ENCODE data around the gene LIPC.

DNA sequence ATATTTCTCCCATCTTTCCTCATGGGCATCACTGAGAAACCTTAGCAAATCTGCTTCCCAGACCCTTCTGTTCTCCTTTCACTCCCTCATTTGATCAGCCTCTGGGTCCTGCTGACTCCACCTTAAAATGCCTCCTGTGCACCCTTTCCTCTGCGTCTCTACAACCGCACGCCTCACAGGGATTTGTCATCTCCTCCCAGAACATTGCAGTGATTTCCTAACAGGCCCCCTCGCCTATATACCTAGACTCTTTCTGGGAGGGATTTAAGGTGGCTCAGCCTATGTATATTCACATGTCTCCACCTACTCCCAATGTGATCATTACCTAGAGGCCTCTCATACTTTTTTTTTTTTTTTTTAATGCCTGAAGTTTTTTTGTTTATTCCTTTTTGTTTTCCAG is 69.2 kb downstream of the LIPC start:
- no peak for TF ChIP-seq EZH2 (IDR thresholded peaks at IDR 0.05; ENCODE audit: borderline replicate concordance, low read depth, low read length, poor library complexity, severe bottlenecking)
- TF ChIP-seq, protein P1, sequence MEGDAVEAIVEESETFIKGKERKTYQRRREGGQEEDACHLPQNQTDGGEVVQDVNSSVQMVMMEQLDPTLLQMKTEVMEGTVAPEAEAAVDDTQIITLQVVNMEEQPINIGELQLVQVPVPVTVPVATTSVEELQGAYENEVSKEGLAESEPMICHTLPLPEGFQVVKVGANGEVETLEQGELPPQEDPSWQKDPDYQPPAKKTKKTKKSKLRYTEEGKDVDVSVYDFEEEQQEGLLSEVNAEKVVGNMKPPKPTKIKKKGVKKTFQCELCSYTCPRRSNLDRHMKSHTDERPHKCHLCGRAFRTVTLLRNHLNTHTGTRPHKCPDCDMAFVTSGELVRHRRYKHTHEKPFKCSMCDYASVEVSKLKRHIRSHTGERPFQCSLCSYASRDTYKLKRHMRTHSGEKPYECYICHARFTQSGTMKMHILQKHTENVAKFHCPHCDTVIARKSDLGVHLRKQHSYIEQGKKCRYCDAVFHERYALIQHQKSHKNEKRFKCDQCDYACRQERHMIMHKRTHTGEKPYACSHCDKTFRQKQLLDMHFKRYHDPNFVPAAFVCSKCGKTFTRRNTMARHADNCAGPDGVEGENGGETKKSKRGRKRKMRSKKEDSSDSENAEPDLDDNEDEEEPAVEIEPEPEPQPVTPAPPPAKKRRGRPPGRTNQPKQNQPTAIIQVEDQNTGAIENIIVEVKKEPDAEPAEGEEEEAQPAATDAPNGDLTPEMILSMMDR (conservative IDR thresholded peaks at IDR 0.05; ENCODE audit: low read depth, low read length) = no peak

All from A673 (cell line).